Fibroblast of lung (primary cell): Measurements from ENCODE around the gene TCAF1. TPM values are rescaled to one million over a fixed set of nuclear protein-coding genes. Genes with fewer than 3 reads are reported as not detected.

Experiments used
- DNase-seq, 2 donors: peaks; one replicate each; pipeline versions ENCODE4 v3.0.0 to v3.0.0-alpha.2; 2010; ENCODE audit warnings: low read depth in 2 of 2
- H2AFZ ChIP-seq: 2 replicates; pipeline ENCODE4 v1.5.1; 2012; ENCODE audit warnings: low read length, control low read depth, inconsistent platforms
- H3K27ac ChIP-seq: 2 replicates; pipeline ENCODE4 v1.5.1; 2011; ENCODE audit warnings: low read length, control low read depth; ENCODE audit not compliant: insufficient read depth
- H3K27me3 ChIP-seq: 2 replicates; pipeline ENCODE4 v1.5.1; 2011; ENCODE audit warnings: mild to moderate bottlenecking, low read length; ENCODE audit not compliant: control insufficient read depth, insufficient read depth
- H3K36me3 ChIP-seq: 2 replicates; pipeline ENCODE4 v1.5.1; 2011; ENCODE audit warnings: low read length; ENCODE audit not compliant: control insufficient read depth, insufficient read depth
- H3K4me1 ChIP-seq: 2 replicates; pipeline ENCODE4 v1.5.1; 2011; ENCODE audit warnings: low read length; ENCODE audit not compliant: control insufficient read depth, insufficient read depth; ENCODE audit errors: extremely low read depth
- H3K4me2 ChIP-seq: 2 replicates; pipeline ENCODE4 v1.5.1; 2011; ENCODE audit warnings: low read length, control low read depth; ENCODE audit not compliant: insufficient read depth; ENCODE audit errors: extremely low read depth
- H3K4me3 ChIP-seq, 4 experiments: fragments of 200-600 bp in 1 of 4; sonication (generic) in 1 of 4; replicated peaks in 1 of 4; 2 replicates each; pipeline ENCODE4 v1.5.1; 2011 to 2016; ENCODE audit warnings: low read length in 4 of 4, low read depth in 3 of 4, mild to moderate bottlenecking in 3 of 4, control low read depth in 2 of 4, inconsistent platforms in 1 of 4, mixed read lengths in 1 of 4; ENCODE audit not compliant: insufficient read depth in 1 of 4; ENCODE audit errors: control extremely low read depth in 1 of 4
- H3K79me2 ChIP-seq: 2 replicates; pipeline ENCODE4 v1.5.1; 2012; ENCODE audit warnings: mild to moderate bottlenecking, low read length, inconsistent platforms; ENCODE audit not compliant: control insufficient read depth, insufficient read depth
- H3K9ac ChIP-seq: 2 replicates; pipeline ENCODE4 v1.5.1; 2011; ENCODE audit warnings: mild to moderate bottlenecking, low read length, control low read depth; ENCODE audit not compliant: insufficient read depth
- H3K9me3 ChIP-seq: 2 replicates; pipeline ENCODE4 v1.5.1; 2012; ENCODE audit warnings: low read depth, low read length; ENCODE audit not compliant: control insufficient read depth, insufficient read depth
- H4K20me1 ChIP-seq: 2 replicates; pipeline ENCODE4 v1.5.1; 2011; ENCODE audit warnings: low read length; ENCODE audit not compliant: control insufficient read depth, insufficient read depth; ENCODE audit errors: extremely low read depth
- EZH2 ChIP-seq: IDR thresholded peaks from 2 replicates; pipeline ENCODE4 v1.5.1; 2012; ENCODE audit warnings: low read length, control low read depth, mild to moderate bottlenecking; ENCODE audit errors: missing control alignments
- polyA plus RNA-seq, 2 donors: library from polyadenylated mRNA; depleted of rRNA in 1 of 2; stranded (reverse) in 1 of 2; unstranded in 1 of 2; fragments of >200 nt; gene quantifications; 2 replicates each; pipeline ENCODE4 v1.2.1, GENCODE V29; 2011 to 2012; ENCODE audit warnings: missing spikeins in 1 of 2
- total RNA-seq: library from RNA; depleted of rRNA; stranded (reverse); fragments of >200 nt; gene quantifications from 2 replicates; pipeline ENCODE4 v1.2.1, GENCODE V29; 2014
- TF ChIP-seq, protein P1 (sequence below), 2 donors: IDR thresholded peaks in 1 of 2; conservative IDR thresholded peaks in 1 of 2; 1 replicate in 1 of 2; 2 replicates in 1 of 2; pipeline ENCODE4 v1.5.1; 2011 to 2012; ENCODE audit warnings: low read length in 2 of 2, control low read depth in 1 of 2, inconsistent platforms in 1 of 2, low read depth in 1 of 2, mild to moderate bottlenecking in 1 of 2

Gene TCAF1
- total and polyA plus RNA-seq, 2 donors (not counting 1 experiment from before 2014, with no cell fraction given) = 61.2 to 65.6 TPM

DNA sequence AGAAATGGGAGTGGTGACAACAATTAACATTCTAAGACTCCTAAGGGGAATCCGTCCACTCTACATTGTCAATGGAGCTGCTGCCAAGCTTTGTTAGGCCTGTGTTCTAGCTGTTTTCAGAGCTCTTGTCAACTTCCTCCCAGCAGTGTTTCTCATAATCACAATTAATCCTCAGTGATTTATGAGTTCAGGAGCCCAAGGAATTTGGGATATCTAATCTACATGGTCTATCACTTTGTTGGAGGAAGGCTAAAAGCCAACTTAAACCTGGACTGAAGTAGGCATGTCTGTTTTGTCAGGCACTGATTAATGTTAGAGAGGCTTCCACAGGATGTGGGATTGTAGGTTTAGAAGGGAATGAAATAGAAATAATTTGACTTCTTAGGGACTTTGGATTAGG is 22.9 kb upstream of the TCAF1 start:
- Histone ChIP-seq H3K9ac (no peak overlapping the region), H2AFZ (no peak overlapping the region), H3K27ac (no peak overlapping the region), H3K36me3 (no peaks in the 10 kb centered on the region), H3K9me3 (no peaks in the 10 kb centered on the region), H4K20me1 (no peaks in the 10 kb centered on the region), H3K79me2 (no peaks in the 10 kb centered on the region), H3K27me3 (no peaks in the 10 kb centered on the region), H3K4me3 (no peak overlapping the region), H3K4me1 (no peaks in the 10 kb centered on the region), H3K4me2 (no peak overlapping the region)
- peak in 1 of 2 donors; percentile 33 for DNase-seq
- no peak for TF ChIP-seq EZH2
- TF ChIP-seq, protein P1, sequence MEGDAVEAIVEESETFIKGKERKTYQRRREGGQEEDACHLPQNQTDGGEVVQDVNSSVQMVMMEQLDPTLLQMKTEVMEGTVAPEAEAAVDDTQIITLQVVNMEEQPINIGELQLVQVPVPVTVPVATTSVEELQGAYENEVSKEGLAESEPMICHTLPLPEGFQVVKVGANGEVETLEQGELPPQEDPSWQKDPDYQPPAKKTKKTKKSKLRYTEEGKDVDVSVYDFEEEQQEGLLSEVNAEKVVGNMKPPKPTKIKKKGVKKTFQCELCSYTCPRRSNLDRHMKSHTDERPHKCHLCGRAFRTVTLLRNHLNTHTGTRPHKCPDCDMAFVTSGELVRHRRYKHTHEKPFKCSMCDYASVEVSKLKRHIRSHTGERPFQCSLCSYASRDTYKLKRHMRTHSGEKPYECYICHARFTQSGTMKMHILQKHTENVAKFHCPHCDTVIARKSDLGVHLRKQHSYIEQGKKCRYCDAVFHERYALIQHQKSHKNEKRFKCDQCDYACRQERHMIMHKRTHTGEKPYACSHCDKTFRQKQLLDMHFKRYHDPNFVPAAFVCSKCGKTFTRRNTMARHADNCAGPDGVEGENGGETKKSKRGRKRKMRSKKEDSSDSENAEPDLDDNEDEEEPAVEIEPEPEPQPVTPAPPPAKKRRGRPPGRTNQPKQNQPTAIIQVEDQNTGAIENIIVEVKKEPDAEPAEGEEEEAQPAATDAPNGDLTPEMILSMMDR (conservative IDR thresholded peaks at IDR 0.05 in 1 of 2, IDR thresholded peaks at IDR 0.05 in 1 of 2; ENCODE audit: low read depth in 1 of 2, low read length in 2 of 2) = no peak

DNA sequence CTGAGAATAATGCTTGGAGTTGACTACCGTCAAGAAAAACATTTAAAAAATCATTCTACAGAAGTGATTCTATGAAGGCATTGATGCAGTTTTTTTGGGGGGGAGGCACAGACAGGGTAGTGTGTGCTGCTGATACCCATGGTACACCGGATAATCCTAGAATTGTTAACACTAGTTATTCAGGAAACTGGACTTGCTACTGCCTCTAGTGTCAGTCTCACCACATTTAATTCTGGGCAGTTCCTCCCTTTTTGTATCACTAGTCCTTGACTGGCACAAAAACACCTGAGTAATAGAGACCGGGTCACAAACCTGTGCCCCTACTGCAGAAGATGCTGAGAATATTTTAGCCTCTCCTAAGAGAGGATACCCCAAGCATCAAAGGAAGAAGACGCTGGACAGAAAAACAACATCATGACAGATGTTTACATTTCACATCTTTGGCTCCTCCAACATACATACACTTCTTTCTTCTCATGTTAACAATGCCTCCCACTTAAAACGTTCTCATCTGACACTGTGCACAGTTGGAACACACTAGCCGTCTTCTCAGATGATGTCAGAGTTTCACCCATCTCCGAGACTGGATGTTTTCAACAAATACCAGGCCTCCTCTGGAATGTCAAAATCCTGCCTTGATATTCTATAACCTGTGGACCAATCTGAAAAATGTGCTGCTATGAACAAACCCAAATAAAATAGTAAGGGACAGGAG is 13.1 kb upstream of the TCAF1 start:
- Histone ChIP-seq H3K4me1 (no peaks in the 10 kb centered on the region), H3K27me3 (no peaks in the 10 kb centered on the region), H3K4me3 (no peak overlapping the region), H3K36me3 (no peaks in the 10 kb centered on the region), H3K79me2 (no peaks in the 10 kb centered on the region), H3K9ac (no peak overlapping the region), H3K27ac (no peak overlapping the region), H3K9me3 (no peaks in the 10 kb centered on the region), H2AFZ (peak overlapping the region; percentile 8), H4K20me1 (no peaks in the 10 kb centered on the region), H3K4me2 (no peak overlapping the region)
- peak in 1 of 2 donors; percentile 30 for DNase-seq
- no peak for TF ChIP-seq EZH2
- TF ChIP-seq, protein P1 (conservative IDR thresholded peaks at IDR 0.05 in 1 of 2, IDR thresholded peaks at IDR 0.05 in 1 of 2; ENCODE audit: low read depth in 1 of 2, low read length in 2 of 2) = peak in 1 of 2 donors; percentile 22

DNA sequence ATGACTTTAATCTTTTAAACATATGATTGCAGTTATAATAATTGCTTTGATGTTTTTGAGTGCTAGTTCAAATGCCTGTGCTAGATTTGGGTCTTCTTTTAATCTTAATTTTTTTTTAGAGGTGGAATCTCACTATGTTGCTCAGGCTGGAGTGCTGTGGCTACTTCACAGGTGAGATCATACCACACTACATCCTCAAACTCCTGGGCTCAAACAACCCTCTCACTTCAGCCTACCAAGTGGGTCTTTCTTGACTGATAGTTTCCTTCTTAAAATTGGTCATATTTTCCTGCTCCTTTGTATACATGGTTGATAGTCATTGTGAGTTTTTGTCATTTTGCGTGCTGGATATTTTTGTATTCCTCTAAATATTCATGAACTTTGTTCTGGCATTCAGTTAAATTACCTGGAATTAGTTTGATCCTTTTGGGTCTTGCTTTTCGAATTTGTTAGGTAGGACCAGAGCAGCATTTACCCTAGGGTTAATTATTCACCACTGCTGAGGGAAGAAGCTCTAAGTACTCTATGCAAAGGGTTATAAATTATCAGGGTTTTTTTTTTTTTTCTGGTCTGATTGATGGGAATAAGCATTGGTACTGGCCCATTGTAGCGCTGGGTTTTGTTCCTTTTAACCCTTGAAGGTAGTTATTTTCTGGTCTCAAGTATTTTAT is 12.1 kb upstream of the TCAF1 start:
- H3K9me3 ChIP-seq = no peaks in the 10 kb centered on the region
- TF ChIP-seq, protein P1 (conservative IDR thresholded peaks at IDR 0.05 in 1 of 2, IDR thresholded peaks at IDR 0.05 in 1 of 2; ENCODE audit: low read depth in 1 of 2, low read length in 2 of 2) = no peak
- TF ChIP-seq EZH2 = no peak
- H3K27ac ChIP-seq = no peak overlapping the region

More for the DNA sequence above, 12.1 kb upstream of the TCAF1 start:
- Histone ChIP-seq H4K20me1 (no peaks in the 10 kb centered on the region), H3K4me2 (no peak overlapping the region), H3K4me1 (no peaks in the 10 kb centered on the region), H3K27me3 (no peaks in the 10 kb centered on the region), H2AFZ (no peak overlapping the region), H3K36me3 (no peaks in the 10 kb centered on the region), H3K9ac (no peak overlapping the region), H3K4me3 (no peak overlapping the region), H3K79me2 (no peaks in the 10 kb centered on the region)
- no peak for DNase-seq
